Gastroesophageal sphincter (tissue), 4 donors: Measurements from ENCODE around the gene TSPEAR. TPM values are rescaled to one million over a fixed set of nuclear protein-coding genes. Genes with fewer than 3 reads are reported as not detected.

ENCODE experiments used
- ATAC-seq: fragments of 150-250 bp; one replicate; pipeline ENCODE4 v1.9.1; 2016; ENCODE audit warnings: mild to moderate bottlenecking, moderate library complexity
- H3K27ac ChIP-seq, 4 donors: fragments of 200-600 bp; sonication (generic) in 3 of 4; 1 replicate in 3 of 4; 2 replicates in 1 of 4; pipeline ENCODE4 v1.5.1; 2016 to 2019
- H3K27me3 ChIP-seq: fragments of 200-600 bp; sonication (generic); one replicate; pipeline ENCODE4 v1.5.1; 2019
- H3K36me3 ChIP-seq, 2 donors: fragments of 200-600 bp; sonication (generic); one replicate each; pipeline ENCODE4 v1.5.1; 2019; ENCODE audit warnings: control low read depth in 1 of 2
- H3K4me1 ChIP-seq, 3 donors: fragments of 200-600 bp; sonication (generic); 1 replicate in 2 of 3; 2 replicates in 1 of 3; pipeline ENCODE4 v1.5.1; 2016 to 2019; ENCODE audit warnings: control low read depth in 2 of 3
- H3K4me3 ChIP-seq, 2 donors: fragments of 200-600 bp; sonication (generic); one replicate each; pipeline ENCODE4 v1.5.1; 2019; ENCODE audit warnings: mild to moderate bottlenecking in 1 of 2, moderate library complexity in 1 of 2
- H3K9me3 ChIP-seq, 3 donors: fragments of 200-600 bp; sonication (generic); one replicate each; pipeline ENCODE4 v1.5.1; 2017 to 2019; ENCODE audit warnings: control low read depth in 2 of 3
- CTCF ChIP-seq, 4 experiments: fragments of 200-600 bp in 2 of 4; fragments of 450-650 bp in 2 of 4; sonication (generic) in 1 of 4; IDR thresholded peaks; one replicate each; pipeline ENCODE4 v1.5.1; 2017 to 2019; ENCODE audit warnings: antibody characterized with exemption in 4 of 4, mild to moderate bottlenecking in 2 of 4, moderate library complexity in 2 of 4
- EP300 ChIP-seq: sonication (generic); formaldehyde crosslinking; IDR thresholded peaks from one replicate; pipeline ENCODE4 v1.6.1; 2017; ENCODE audit warnings: antibody characterized with exemption, mild to moderate bottlenecking
- POLR2A ChIP-seq, 2 donors: fragments of 450-650 bp; IDR thresholded peaks; one replicate each; pipeline ENCODE4 v1.6.1; 2017; ENCODE audit warnings: antibody characterized with exemption in 2 of 2, mild to moderate bottlenecking in 2 of 2, moderate library complexity in 1 of 2
- POLR2AphosphoS5 ChIP-seq: sonication (generic); formaldehyde crosslinking; IDR thresholded peaks from one replicate; pipeline ENCODE4 v1.6.1; 2017; ENCODE audit warnings: antibody characterized with exemption
- WGBS, 2 donors: methylation state at CpG; one replicate each; pipeline ENCODE4 v1.1.5; 2018; ENCODE audit warnings: low coverage in 1 of 2; 5-methylcytosine and 5-hydroxymethylcytosine counted together
- small RNA-seq, 4 donors: library from RNA; depleted of rRNA; stranded (forward); fragments of <200 nt; gene quantifications; one replicate each; pipeline ENCODE3, GENCODE V24; 2016
- total RNA-seq, 4 donors: library from RNA; depleted of rRNA; stranded (reverse); fragments of >200 nt; gene quantifications; one replicate each; pipeline ENCODE4 v1.1.0, GENCODE V29; 2016

Gene TSPEAR
- total RNA-seq, 4 donors from 2014 or later: not detected

GRCh38 chr21:44450402-44450801 is 261.0 kb downstream of the TSPEAR start:
- no peak for ATAC-seq
- H3K36me3 ChIP-seq: no peaks in the 10 kb centered on the region
- no peak overlapping the region for H3K27ac ChIP-seq
- no peak overlapping the region for H3K4me3 ChIP-seq
- peaks cover 30% of the 10 kb centered on the region for H3K27me3 ChIP-seq
- H3K9me3 ChIP-seq: peaks cover 0 to 20% (median 0%) of the 10 kb centered on the region in 3 donors
- peaks cover 0 to 6% (median 0%) of the 10 kb centered on the region in 3 donors for H3K4me1 ChIP-seq
- TF ChIP-seq EP300 (no peak), CTCF (IDR thresholded peaks at IDR 0.05) (no peak), POLR2A (IDR thresholded peaks at IDR 0.05) (no peak), POLR2AphosphoS5 (no peak)
- WGBS, 2 donors: 54 to 66% methylated on average over 4 to 9 of the region's 14 CpGs

- no peaks in the 10 kb centered on the region for H3K36me3 ChIP-seq
- no peak overlapping the region for H3K4me3 ChIP-seq
- no peak for TF ChIP-seq POLR2AphosphoS5
- no peak for TF ChIP-seq POLR2A (IDR thresholded peaks at IDR 0.05)
- no peak for TF ChIP-seq CTCF (IDR thresholded peaks at IDR 0.05)
- no peak for TF ChIP-seq EP300
- no peak overlapping the region for H3K27ac ChIP-seq
- ATAC-seq: no peak
- H3K4me1 ChIP-seq: peaks cover 0 to 2% (median 0%) of the 10 kb centered on the region in 3 donors
- 52 to 63% methylated on average over 7 to 8 of the region's 28 CpGs for WGBS, 2 donors
- H3K9me3 ChIP-seq: peaks cover 0 to 18% (median 0%) of the 10 kb centered on the region in 3 donors
- peaks cover 31% of the 10 kb centered on the region for H3K27me3 ChIP-seq
Measured at GRCh38 chr21:44449473-44450363, 261.7 kb downstream of the TSPEAR start.

GRCh38 chr21:44448651-44449131 is 262.7 kb downstream of the TSPEAR start:
- ATAC-seq: no peak
- Histone ChIP-seq H3K4me3 (no peak overlapping the region), H3K27ac (no peak overlapping the region), H3K4me1 (no peaks in the 10 kb centered on the region), H3K36me3 (no peaks in the 10 kb centered on the region), H3K27me3 (peaks cover 41% of the 10 kb centered on the region), H3K9me3 (peaks cover 0 to 16% (median 0%) of the 10 kb centered on the region in 3 donors)
- 80% methylated on average over 4 of the region's 13 CpGs; no CpG with 5 or more reads in 1 of the 2 donors for WGBS, 2 donors
- no peak for TF ChIP-seq EP300

Small RNA genes lying within 50 kb of the gene (small RNA-seq; reads per million reads assigned to genes)
- 0 reads per million in 4 donors for gene KRTAP12-6P

Other genes with a start within 250 kb of the TSPEAR start
- gene KRTAP10-1, start 171.4 kb downstream of the TSPEAR start, total RNA-seq: not detected
- gene KRTAP10-2, start 160.1 kb downstream of the TSPEAR start, total RNA-seq: not detected
- not detected for gene KRTAP10-3, start 152.8 kb downstream of the TSPEAR start, total RNA-seq
- gene KRTAP10-4, start 137.8 kb downstream of the TSPEAR start, total RNA-seq: not detected
- gene KRTAP10-5, start 131.0 kb downstream of the TSPEAR start, total RNA-seq: not detected
- not detected for gene KRTAP10-6, start 119.1 kb downstream of the TSPEAR start, total RNA-seq
- not detected for gene KRTAP10-7, start 111.0 kb downstream of the TSPEAR start, total RNA-seq
- gene KRTAP10-8, start 99.5 kb downstream of the TSPEAR start, total RNA-seq: not detected
- gene KRTAP10-9, start 84.5 kb downstream of the TSPEAR start, total RNA-seq: not detected
- gene KRTAP10-10, start 74.2 kb downstream of the TSPEAR start, total RNA-seq: not detected
- not detected for gene KRTAP10-11, start 65.2 kb downstream of the TSPEAR start, total RNA-seq
- not detected for gene KRTAP12-4, start 56.9 kb downstream of the TSPEAR start, total RNA-seq
- gene KRTAP12-3, start 53.6 kb downstream of the TSPEAR start, total RNA-seq: not detected
- not detected for gene KRTAP12-2, start 44.6 kb downstream of the TSPEAR start, total RNA-seq
- not detected for gene KRTAP12-1, start 29.4 kb downstream of the TSPEAR start, total RNA-seq
- not detected for gene KRTAP10-12, start 14.4 kb downstream of the TSPEAR start, total RNA-seq
- 10 to 100 TPM; 48.3 to 93.4 (median 83.9) TPM for gene UBE2G2, start 90.2 kb upstream of the TSPEAR start, total RNA-seq
- gene SUMO3, start 106.5 kb upstream of the TSPEAR start, total RNA-seq: 10 to 100 TPM; 41.7 to 56.2 (median 53.7) TPM
- gene PTTG1IP, start 162.1 kb upstream of the TSPEAR start, total RNA-seq: 100 to 1,000 TPM; 217 to 419 (median 313) TPM
- 100 to 1,000 TPM in 1 of 4 donors, 10 to 100 TPM in 3; 10.4 to 112 (median 41.4) TPM for gene ITGB2, start 209.3 kb upstream of the TSPEAR start, total RNA-seq
- gene SLX9, start 228.5 kb upstream of the TSPEAR start, total RNA-seq: 10 to 100 TPM; 15.7 to 53.9 (median 36.4) TPM